GM12878 (cell line): ENCODE measurements around the gene MYMX. TPM values are rescaled to one million over a fixed set of nuclear protein-coding genes. Genes with fewer than 3 reads are reported as not detected.

Source experiments
- BMI1 ChIP-seq: fragments of 450-650 bp; IDR thresholded peaks from 2 replicates; pipeline ENCODE4 v1.6.1; 2016; ENCODE audit warnings: mild to moderate bottlenecking, moderate library complexity, borderline replicate concordance
- DPF2 ChIP-seq: fragments of 450-650 bp; IDR thresholded peaks from 2 replicates; pipeline ENCODE4 v1.6.1; 2017; ENCODE audit warnings: mild to moderate bottlenecking
- E2F4 ChIP-seq: IDR thresholded peaks from 2 replicates; pipeline ENCODE4 v1.6.1; 2012; ENCODE audit warnings: low read depth, low read length, improper control_type of control experiment
- E4F1 ChIP-seq: fragments of 450-650 bp; IDR thresholded peaks from 2 replicates; pipeline ENCODE4 v1.6.1; 2018; ENCODE audit warnings: borderline replicate concordance, mild to moderate bottlenecking; ENCODE audit not compliant: partially characterized antibody
- EGR1 ChIP-seq, 2 experiments: IDR thresholded peaks; 1 replicate in 1 of 2; 2 replicates in 1 of 2; pipeline ENCODE4 v1.6.1; 2011 to 2012; ENCODE audit warnings: low read depth in 2 of 2, low read length in 2 of 2, borderline replicate concordance in 1 of 2, mild to moderate bottlenecking in 1 of 2, moderate library complexity in 1 of 2
- ELK1 ChIP-seq: IDR thresholded peaks from 2 replicates; pipeline ENCODE4 v1.6.1; 2012; ENCODE audit warnings: low read depth, low read length, improper control_type of control experiment
- EP300 ChIP-seq, 2 experiments: fragments of 150-350 bp in 1 of 2; IDR thresholded peaks; 2 replicates each; pipeline ENCODE4 v1.6.1; 2011 to 2012; ENCODE audit warnings: low read depth in 2 of 2, low read length in 2 of 2, borderline replicate concordance in 1 of 2, improper control_type of control experiment in 1 of 2, inconsistent platforms in 1 of 2; ENCODE audit not compliant: control insufficient read depth in 1 of 2
- ESRRA ChIP-seq: IDR thresholded peaks from 2 replicates; pipeline ENCODE4 v1.6.1; 2012; ENCODE audit warnings: mild to moderate bottlenecking, low read length, improper control_type of control experiment
- EZH2 ChIP-seq: IDR thresholded peaks from 2 replicates; pipeline ENCODE4 v1.6.1; 2012; ENCODE audit warnings: low read depth, mild to moderate bottlenecking, control low read depth, inconsistent platforms, low read length, borderline replicate concordance; ENCODE audit not compliant: control insufficient read depth
- FOXK2 ChIP-seq: fragments of 450-650 bp; IDR thresholded peaks from 2 replicates; pipeline ENCODE4 v1.6.1; 2017; ENCODE audit warnings: mild to moderate bottlenecking, moderate library complexity
- NRF1 ChIP-seq: conservative IDR thresholded peaks from 2 replicates; pipeline ENCODE4 v1.6.1; 2011; ENCODE audit warnings: mild to moderate bottlenecking, low read depth, low read length, improper control_type of control experiment
- PKNOX1 ChIP-seq: fragments of 450-650 bp; IDR thresholded peaks from 2 replicates; pipeline ENCODE4 v1.6.1; 2016; ENCODE audit warnings: mild to moderate bottlenecking
- POLR2AphosphoS5 ChIP-seq: IDR thresholded peaks from 2 replicates; pipeline ENCODE4 v1.6.1; 2011; ENCODE audit warnings: mild to moderate bottlenecking, low read length, inconsistent platforms
- RB1 ChIP-seq: fragments of 450-650 bp; formaldehyde crosslinking; IDR thresholded peaks from 2 replicates; pipeline ENCODE4 v1.6.1; 2017; ENCODE audit warnings: mild to moderate bottlenecking, borderline replicate concordance
- RELA ChIP-seq: fragments of 450-650 bp; IDR thresholded peaks from 2 replicates; pipeline ENCODE4 v1.8.0; 2014; ENCODE audit warnings: borderline replicate concordance; ENCODE audit not compliant: partially characterized antibody
- REST ChIP-seq: IDR thresholded peaks from 2 replicates; pipeline ENCODE4 v1.6.1; 2012; ENCODE audit warnings: mild to moderate bottlenecking, low read depth, low read length
- SMAD5 ChIP-seq: IDR thresholded peaks from 2 replicates; pipeline ENCODE4 v1.6.1; 2016; ENCODE audit warnings: antibody characterized with exemption, low read depth
- SPI1 ChIP-seq: IDR thresholded peaks from 2 replicates; pipeline ENCODE4 v1.6.1; 2011; ENCODE audit warnings: low read depth, mild to moderate bottlenecking, low read length, moderate library complexity, borderline replicate concordance; ENCODE audit not compliant: insufficient read depth
- TCF12 ChIP-seq: IDR thresholded peaks from 2 replicates; pipeline ENCODE4 v1.6.1; 2011; ENCODE audit warnings: low read depth, mild to moderate bottlenecking, low read length
- polyA plus RNA-seq, 11 experiments: library from polyadenylated mRNA; depleted of rRNA in 4 of 11; unstranded in 6 of 11; stranded (reverse) in 5 of 11; fragments of >200 nt; fragmentation: Nextera tagmentation in 4 of 11; fragmentation: Illumina TruSeq in 1 of 11; extraction: Ambion mirVana in 4 of 11; extraction: Trizol in 1 of 11; gene quantifications; 1 replicate in 1 of 11; 2 replicates in 10 of 11; pipeline versions ENCODE4 v1.2.1 to v1.2.3, GENCODE V29; 2011 to 2016; ENCODE audit warnings: inconsistent platforms in 2 of 11, missing spikeins in 2 of 11, low read depth in 1 of 11
- total RNA-seq, 4 experiments: library from RNA; depleted of rRNA in 3 of 4; stranded (reverse); fragments of >200 nt in 3 of 4; fragmentation: Illumina TruSeq in 1 of 4; extraction: Trizol in 1 of 4; gene quantifications; 2 replicates each; pipeline versions ENCODE4 v1.2.1 to v1.2.3, GENCODE V29; 2013 to 2021

MYMX gene
- total and polyA plus RNA-seq, 10 of the 15 experiments (the other 5 are each of a cell fraction or from before 2014, with no cell fraction given) = not detected

GRCh38 chr6:44260451-44261297 is 43.9 kb downstream of the MYMX start (continued):
- peak; percentile 89 for TF ChIP-seq POLR2AphosphoS5
- no peak for TF ChIP-seq NRF1
- no peak for TF ChIP-seq EZH2
- TF ChIP-seq EP300 (IDR thresholded peaks at IDR 0.05; ENCODE audit: borderline replicate concordance in 1 of 2, control insufficient read depth in 1 of 2, low read depth in 2 of 2, low read length in 2 of 2) = peak; percentile 81 to 83
- TF ChIP-seq RB1 = peak; percentile 50; the same call in 1 of the 2 replicates
- TF ChIP-seq E4F1 = no peak
- TF ChIP-seq E2F4 = no peak
- TF ChIP-seq TCF12 = 0 out of 2 replicates have a peak, but pooled peaks have one; percentile 40
- peak; percentile 71 for TF ChIP-seq RELA
- TF ChIP-seq DPF2 = peak; percentile 74
- peak in 1 of 2 experiments; percentile 77; a peak in 1 of 3 replicates for TF ChIP-seq EGR1 (IDR thresholded peaks at IDR 0.05; ENCODE audit: borderline replicate concordance in 1 of 2, low read depth in 2 of 2, low read length in 2 of 2)
- TF ChIP-seq SMAD5 = no peak; the same call in 1 of the 2 replicates
- TF ChIP-seq PKNOX1 = peak; percentile 97
- no peak for TF ChIP-seq ESRRA
- TF ChIP-seq REST = no peak
- TF ChIP-seq FOXK2 = peak; percentile 73; the same call in 1 of the 2 replicates
- TF ChIP-seq ELK1 = no peak
- TF ChIP-seq SPI1 = no peak
- TF ChIP-seq BMI1 = peak; percentile 72; the same call in 1 of the 2 replicates
